CD14-positive monocyte (primary cell): ENCODE data around the gene HES6. TPM values are rescaled to one million over a fixed set of nuclear protein-coding genes. Genes with fewer than 3 reads are reported as not detected.

Experiments used
- DNase-seq, 3 donors: peaks; one replicate each; pipeline ENCODE4 v3.0.0-alpha.2; 2011 to 2022
- H2AFZ ChIP-seq: 2 replicates; pipeline ENCODE4 v1.6.0; 2012; ENCODE audit warnings: mild to moderate bottlenecking, low read depth, low read length, inconsistent platforms; ENCODE audit not compliant: insufficient read depth, poor library complexity, severe bottlenecking
- H3K27ac ChIP-seq, 2 donors: 1 replicate in 1 of 2; 2 replicates in 1 of 2; pipeline ENCODE4 v1.5.1; 2012 to 2013; ENCODE audit warnings: low read length in 2 of 2, control low read depth in 1 of 2, inconsistent platforms in 1 of 2, low read depth in 1 of 2, mild to moderate bottlenecking in 1 of 2
- H3K27me3 ChIP-seq, 2 donors: one replicate each; pipeline versions ENCODE4 v1.6.0 to v1.6.1; 2011 to 2013; ENCODE audit warnings: low read length in 2 of 2; ENCODE audit not compliant: control insufficient read depth in 2 of 2, insufficient read depth in 2 of 2
- H3K36me3 ChIP-seq, 2 donors: replicated peaks in 1 of 2; 1 replicate in 1 of 2; 2 replicates in 1 of 2; pipeline versions ENCODE4 v1.5.1 to v1.6.1; 2012 to 2013; ENCODE audit warnings: low read length in 2 of 2, control low read depth in 1 of 2, inconsistent platforms in 1 of 2, mild to moderate bottlenecking in 1 of 2; ENCODE audit not compliant: insufficient read depth in 2 of 2, control insufficient read depth in 1 of 2
- H3K4me1 ChIP-seq, 2 donors: 1 replicate in 1 of 2; 2 replicates in 1 of 2; pipeline versions ENCODE4 v1.5.1 to v1.6.1; 2012 to 2013; ENCODE audit warnings: low read length in 2 of 2, control low read depth in 1 of 2, inconsistent platforms in 1 of 2, mild to moderate bottlenecking in 1 of 2, moderate library complexity in 1 of 2; ENCODE audit not compliant: insufficient read depth in 2 of 2, control insufficient read depth in 1 of 2
- H3K4me2 ChIP-seq: replicated peaks from 2 replicates; pipeline ENCODE3; 2012; ENCODE audit warnings: low read length, moderate library complexity, mild to moderate bottlenecking; ENCODE audit not compliant: poor library complexity, severe bottlenecking; ENCODE audit errors: extremely low read depth
- H3K4me3 ChIP-seq, 3 experiments: fragments of 200-600 bp in 1 of 3; sonication (generic) in 1 of 3; replicated peaks in 1 of 3; 1 replicate in 2 of 3; 2 replicates in 1 of 3; pipeline ENCODE4 v1.5.1; 2011 to 2013; ENCODE audit warnings: low read length in 3 of 3, mild to moderate bottlenecking in 3 of 3, control low read depth in 2 of 3, low read depth in 2 of 3, inconsistent platforms in 1 of 3, moderate library complexity in 1 of 3
- H3K79me2 ChIP-seq: 2 replicates; pipeline ENCODE4 v1.6.0; 2012; ENCODE audit warnings: mild to moderate bottlenecking, control low read depth, inconsistent platforms, low read length, moderate library complexity; ENCODE audit not compliant: insufficient read depth
- H3K9ac ChIP-seq: 2 replicates; pipeline ENCODE4 v1.6.0; 2017; ENCODE audit warnings: low read length, mild to moderate bottlenecking; ENCODE audit not compliant: insufficient read depth, poor library complexity, severe bottlenecking
- H3K9me3 ChIP-seq, 2 donors: replicated peaks in 1 of 2; 1 replicate in 1 of 2; 2 replicates in 1 of 2; pipeline versions ENCODE4 v1.5.1 to v1.6.1; 2012 to 2013; ENCODE audit warnings: low read length in 2 of 2, control low read depth in 1 of 2; ENCODE audit not compliant: control insufficient read depth in 1 of 2, insufficient read depth in 1 of 2
- H4K20me1 ChIP-seq: 2 replicates; pipeline ENCODE4 v1.6.0; 2012; ENCODE audit warnings: mild to moderate bottlenecking, low read length, control low read depth, moderate library complexity; ENCODE audit not compliant: insufficient read depth
- H3K27ac Mint-ChIP-seq, 7 donors: one replicate each; pipeline ENCODE4 v1.8.0; 2020; ENCODE audit warnings: mild to moderate bottlenecking in 7 of 7, mixed read lengths in 7 of 7, moderate library complexity in 6 of 7, inconsistent platforms in 2 of 7
- H3K27me3 Mint-ChIP-seq, 3 donors: one replicate each; pipeline ENCODE4 v1.8.0; 2021 to 2022; ENCODE audit warnings: low read depth in 3 of 3, mild to moderate bottlenecking in 3 of 3, mixed read lengths in 3 of 3, moderate library complexity in 3 of 3, inconsistent platforms in 1 of 3
- H3K36me3 Mint-ChIP-seq, 2 donors: one replicate each; pipeline ENCODE4 v1.8.0; 2020; ENCODE audit warnings: mixed read lengths in 2 of 2, inconsistent platforms in 1 of 2, mild to moderate bottlenecking in 1 of 2
- H3K4me1 Mint-ChIP-seq: one replicate; pipeline ENCODE4 v1.8.0; 2020; ENCODE audit warnings: mild to moderate bottlenecking, mixed read lengths
- H3K4me3 Mint-ChIP-seq, 2 donors: one replicate each; pipeline ENCODE4 v1.8.0; 2020; ENCODE audit warnings: mild to moderate bottlenecking in 2 of 2, mixed read lengths in 2 of 2, moderate library complexity in 1 of 2
- H3K9me3 Mint-ChIP-seq, 7 donors: one replicate each; pipeline ENCODE4 v1.8.0; 2020 to 2022; ENCODE audit warnings: mixed read lengths in 7 of 7, mild to moderate bottlenecking in 6 of 7, moderate library complexity in 6 of 7, inconsistent platforms in 2 of 7
- WGBS: methylation state at CpG from one replicate; pipeline ENCODE4 v1.1.5; 2013; ENCODE audit warnings: missing lambda C conversion rate; ENCODE audit not compliant: insufficient coverage; 5-methylcytosine and 5-hydroxymethylcytosine counted together
- intact Hi-C, 2 donors: fragments of 100-400 bp; cut with micrococcal nuclease; formaldehyde crosslinking; loops; one replicate each; pipeline versions ENCODE4 v1.15.0 to v1.15.1; 2023
- polyA plus RNA-seq, 3 donors: library from polyadenylated mRNA; depleted of rRNA in 1 of 3; unstranded in 2 of 3; stranded (reverse) in 1 of 3; fragments of 300-500 nt in 2 of 3; fragments of >200 nt in 1 of 3; fragmentation: Illumina TruSeq in 2 of 3; gene quantifications; 1 replicate in 2 of 3; 2 replicates in 1 of 3; pipeline ENCODE4 v1.2.3, GENCODE V29; 2012 to 2021
- TF ChIP-seq, protein P1 (sequence below): fragments of 200-600 bp; IDR thresholded peaks from one replicate; pipeline ENCODE4 v1.8.0; 2022; ENCODE audit warnings: antibody characterized with exemption, mild to moderate bottlenecking

The HES6 gene
- polyA plus RNA-seq, 3 donors: 2.1 to 4.0 (median 2.8) TPM

DNA sequence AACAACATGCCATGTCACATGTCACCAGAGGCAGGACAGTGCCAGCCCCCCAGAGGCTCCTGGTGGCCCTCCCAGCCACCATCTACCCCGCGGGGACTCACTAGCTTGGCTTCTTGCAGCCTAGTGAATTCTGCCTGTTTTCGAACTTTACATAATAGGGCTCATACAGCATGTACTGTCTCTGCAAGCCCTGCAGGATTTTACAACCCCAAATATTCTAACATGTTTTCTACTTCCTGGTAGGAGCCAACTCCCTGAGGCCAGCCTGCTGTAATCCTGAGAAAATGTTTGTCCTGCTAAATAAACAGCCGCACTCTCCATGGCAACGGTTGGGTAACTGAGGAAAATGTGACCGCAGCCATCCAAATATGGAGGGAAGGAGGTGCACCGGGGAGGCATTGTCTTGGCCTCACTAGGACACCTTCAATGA, 45.8 kb upstream of the HES6 start:
- peaks cover 21 to 24% of the 10 kb centered on the region in 2 donors for H3K4me1 ChIP-seq
- H3K36me3 ChIP-seq: no peaks in the 10 kb centered on the region
- Mint-ChIP-seq H3K36me3 (peaks cover 5 to 30% of the 10 kb centered on the region in 2 donors), H3K27me3 (peaks cover 2 to 4% (median 3%) of the 10 kb centered on the region in 3 donors), H3K9me3 (peaks cover 0 to 3% (median 0%) of the 10 kb centered on the region in 7 donors), H3K4me3 (no peak overlapping the region), H3K4me1 (peaks cover 46% of the 10 kb centered on the region), H3K27ac (peak overlapping the region in 3 of 7 donors; percentile 21 to 63 (median 31))
- no peak for DNase-seq
- TF ChIP-seq, protein P1, sequence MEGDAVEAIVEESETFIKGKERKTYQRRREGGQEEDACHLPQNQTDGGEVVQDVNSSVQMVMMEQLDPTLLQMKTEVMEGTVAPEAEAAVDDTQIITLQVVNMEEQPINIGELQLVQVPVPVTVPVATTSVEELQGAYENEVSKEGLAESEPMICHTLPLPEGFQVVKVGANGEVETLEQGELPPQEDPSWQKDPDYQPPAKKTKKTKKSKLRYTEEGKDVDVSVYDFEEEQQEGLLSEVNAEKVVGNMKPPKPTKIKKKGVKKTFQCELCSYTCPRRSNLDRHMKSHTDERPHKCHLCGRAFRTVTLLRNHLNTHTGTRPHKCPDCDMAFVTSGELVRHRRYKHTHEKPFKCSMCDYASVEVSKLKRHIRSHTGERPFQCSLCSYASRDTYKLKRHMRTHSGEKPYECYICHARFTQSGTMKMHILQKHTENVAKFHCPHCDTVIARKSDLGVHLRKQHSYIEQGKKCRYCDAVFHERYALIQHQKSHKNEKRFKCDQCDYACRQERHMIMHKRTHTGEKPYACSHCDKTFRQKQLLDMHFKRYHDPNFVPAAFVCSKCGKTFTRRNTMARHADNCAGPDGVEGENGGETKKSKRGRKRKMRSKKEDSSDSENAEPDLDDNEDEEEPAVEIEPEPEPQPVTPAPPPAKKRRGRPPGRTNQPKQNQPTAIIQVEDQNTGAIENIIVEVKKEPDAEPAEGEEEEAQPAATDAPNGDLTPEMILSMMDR: no peak
- H3K4me2 ChIP-seq: no peak overlapping the region
- peaks cover 55% of the 10 kb centered on the region for H4K20me1 ChIP-seq
- no peak overlapping the region for H3K27ac ChIP-seq
- no peaks in the 10 kb centered on the region for H3K9me3 ChIP-seq
- H2AFZ ChIP-seq: no peak overlapping the region
- no peak overlapping the region for H3K4me3 ChIP-seq
- 87% methylated on average over 3 of the region's 7 CpGs for WGBS
- intact Hi-C loops: no loop called here
- H3K79me2 ChIP-seq: peaks cover 67% of the 10 kb centered on the region
- no peak overlapping the region for H3K9ac ChIP-seq
- no peaks in the 10 kb centered on the region for H3K27me3 ChIP-seq

GRCh38 chr2:238284802-238285515, 45.1 kb upstream of the HES6 start:
- Histone ChIP-seq H3K4me2 (no peak overlapping the region), H3K27me3 (no peaks in the 10 kb centered on the region), H3K4me1 (peaks cover 21 to 24% of the 10 kb centered on the region in 2 donors), H3K27ac (no peak overlapping the region), H2AFZ (no peak overlapping the region), H3K4me3 (no peak overlapping the region), H3K79me2 (peaks cover 74% of the 10 kb centered on the region), H3K9ac (no peak overlapping the region), H3K36me3 (no peaks in the 10 kb centered on the region), H4K20me1 (peaks cover 62% of the 10 kb centered on the region), H3K9me3 (no peaks in the 10 kb centered on the region)
- DNase-seq: no peak
- TF ChIP-seq, protein P1: no peak
- Mint-ChIP-seq H3K4me1 (peaks cover 44% of the 10 kb centered on the region), H3K9me3 (peaks cover 0 to 3% (median 0%) of the 10 kb centered on the region in 7 donors), H3K27me3 (peaks cover 1 to 2% (median 1%) of the 10 kb centered on the region in 3 donors), H3K36me3 (peaks cover 5 to 31% of the 10 kb centered on the region in 2 donors), H3K27ac (peak overlapping the region in 2 of 7 donors; percentile 16 to 36), H3K4me3 (no peak overlapping the region)
- 97% methylated on average over 8 of the region's 11 CpGs for WGBS
- intact Hi-C loops: no loop called here
